Endothelial cell (in vitro differentiated cells): Measurements from ENCODE around the gene RHBDL3. TPM values are rescaled to one million over a fixed set of nuclear protein-coding genes. Genes with fewer than 3 reads are reported as not detected.
A peak's percentile ranks its signal among the peaks of the same experiment; 100 is the strongest.

Experiments used
- DNase-seq: peaks from one replicate; pipeline ENCODE4 v3.0.0; 2021; ENCODE audit warnings: low spot score
- H3K27ac Mint-ChIP-seq: one replicate; pipeline ENCODE4 v1.8.0; 2021; ENCODE audit warnings: mixed read lengths, inconsistent platforms; ENCODE audit not compliant: unreplicated experiment
- H3K27me3 Mint-ChIP-seq: one replicate; pipeline ENCODE4 v1.8.0; 2021; ENCODE audit warnings: mild to moderate bottlenecking, moderate library complexity, mixed read lengths, inconsistent platforms; ENCODE audit not compliant: unreplicated experiment
- H3K36me3 Mint-ChIP-seq: one replicate; pipeline ENCODE4 v1.8.0; 2021; ENCODE audit warnings: mild to moderate bottlenecking, low read depth, mixed read lengths, inconsistent platforms; ENCODE audit not compliant: unreplicated experiment
- H3K4me1 Mint-ChIP-seq: one replicate; pipeline ENCODE4 v1.8.0; 2021; ENCODE audit warnings: mild to moderate bottlenecking, mixed read lengths, inconsistent platforms; ENCODE audit not compliant: unreplicated experiment
- H3K4me3 Mint-ChIP-seq: one replicate; pipeline ENCODE4 v1.8.0; 2021; ENCODE audit warnings: mild to moderate bottlenecking, mixed read lengths, inconsistent platforms; ENCODE audit not compliant: unreplicated experiment
- H3K9me3 Mint-ChIP-seq: one replicate; pipeline ENCODE4 v1.8.0; 2021; ENCODE audit warnings: mixed read lengths, inconsistent platforms; ENCODE audit not compliant: unreplicated experiment
- microRNA-seq: library from miRNA; unstranded; fragments of <30 nt; microRNA quantifications from one replicate; pipeline ENCODE4, GENCODE V29; 2020; ENCODE audit not compliant: unreplicated experiment
- total RNA-seq: library from RNA; stranded (reverse); fragmentation: NEBNext Ultra II Directional; extraction: Animal tissue kit (Norgen Biotek cat#: 25700); gene quantifications from one replicate; pipeline ENCODE4 v1.2.1, GENCODE V29; 2021; ENCODE audit not compliant: unreplicated experiment
- TF ChIP-seq, protein P1 (sequence below): fragments of 200-600 bp; sonication (generic); IDR thresholded peaks from one replicate; pipeline ENCODE4 v1.5.0; 2021; ENCODE audit warnings: antibody characterized with exemption; ENCODE audit not compliant: unreplicated experiment

Gene RHBDL3
- total RNA-seq, 1 donor from 2014 or later = 1.7 TPM

DNA sequence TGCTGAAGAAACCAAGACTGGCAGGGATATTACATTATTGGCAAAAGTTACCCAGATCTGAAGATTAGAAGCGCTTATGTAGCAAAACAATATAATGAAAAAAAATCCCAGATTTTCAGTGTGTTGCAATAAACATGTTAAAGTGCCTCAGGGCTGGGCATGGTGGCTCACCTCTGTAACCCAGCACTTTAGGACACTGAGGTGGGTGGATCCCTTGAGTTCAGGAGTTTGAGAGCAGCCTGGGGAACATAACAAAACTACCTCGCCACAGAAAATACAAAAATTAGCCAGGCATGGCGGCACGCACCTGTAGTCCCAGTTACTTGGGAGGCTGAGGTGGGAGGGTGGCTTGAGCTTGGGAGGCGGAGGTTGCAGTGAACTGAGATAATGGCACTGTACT is 91.1 kb downstream of the RHBDL3 start:
- no peak for DNase-seq
- TF ChIP-seq, protein P1, sequence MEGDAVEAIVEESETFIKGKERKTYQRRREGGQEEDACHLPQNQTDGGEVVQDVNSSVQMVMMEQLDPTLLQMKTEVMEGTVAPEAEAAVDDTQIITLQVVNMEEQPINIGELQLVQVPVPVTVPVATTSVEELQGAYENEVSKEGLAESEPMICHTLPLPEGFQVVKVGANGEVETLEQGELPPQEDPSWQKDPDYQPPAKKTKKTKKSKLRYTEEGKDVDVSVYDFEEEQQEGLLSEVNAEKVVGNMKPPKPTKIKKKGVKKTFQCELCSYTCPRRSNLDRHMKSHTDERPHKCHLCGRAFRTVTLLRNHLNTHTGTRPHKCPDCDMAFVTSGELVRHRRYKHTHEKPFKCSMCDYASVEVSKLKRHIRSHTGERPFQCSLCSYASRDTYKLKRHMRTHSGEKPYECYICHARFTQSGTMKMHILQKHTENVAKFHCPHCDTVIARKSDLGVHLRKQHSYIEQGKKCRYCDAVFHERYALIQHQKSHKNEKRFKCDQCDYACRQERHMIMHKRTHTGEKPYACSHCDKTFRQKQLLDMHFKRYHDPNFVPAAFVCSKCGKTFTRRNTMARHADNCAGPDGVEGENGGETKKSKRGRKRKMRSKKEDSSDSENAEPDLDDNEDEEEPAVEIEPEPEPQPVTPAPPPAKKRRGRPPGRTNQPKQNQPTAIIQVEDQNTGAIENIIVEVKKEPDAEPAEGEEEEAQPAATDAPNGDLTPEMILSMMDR = no peak
- Mint-ChIP-seq H3K4me1 (peaks cover 20% of the 10 kb centered on the region), H3K36me3 (peaks cover 13% of the 10 kb centered on the region), H3K9me3 (no peaks in the 10 kb centered on the region), H3K4me3 (no peak overlapping the region), H3K27me3 (peaks cover 3% of the 10 kb centered on the region), H3K27ac (no peak overlapping the region)

DNA sequence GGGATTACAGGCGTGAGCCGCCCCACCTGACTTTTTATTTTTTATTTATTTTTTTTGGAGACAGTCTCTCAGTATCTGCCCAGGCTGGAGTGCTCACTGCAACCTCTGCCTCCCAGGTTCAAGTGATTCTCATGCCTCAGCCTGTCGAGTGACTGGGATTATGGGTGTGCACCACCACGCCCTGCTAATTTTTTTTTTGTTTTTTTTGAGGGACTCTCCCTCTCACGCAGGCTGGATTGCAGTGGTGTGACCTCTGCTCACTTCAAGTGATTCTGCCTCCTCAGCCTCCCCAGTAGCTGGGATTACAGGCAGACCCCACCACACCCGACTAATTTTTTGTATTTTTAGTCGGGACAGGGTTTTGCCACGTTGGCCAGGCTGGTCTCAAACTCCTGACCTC is 92.0 kb downstream of the RHBDL3 start:
- peaks cover 16% of the 10 kb centered on the region for H3K4me1 Mint-ChIP-seq
- no peak for DNase-seq
- no peak overlapping the region for H3K27ac Mint-ChIP-seq
- H3K4me3 Mint-ChIP-seq = no peak overlapping the region
- H3K36me3 Mint-ChIP-seq = peaks cover 16% of the 10 kb centered on the region
- TF ChIP-seq, protein P1 = no peak
- no peaks in the 10 kb centered on the region for H3K9me3 Mint-ChIP-seq
- peaks cover 5% of the 10 kb centered on the region for H3K27me3 Mint-ChIP-seq

DNA sequence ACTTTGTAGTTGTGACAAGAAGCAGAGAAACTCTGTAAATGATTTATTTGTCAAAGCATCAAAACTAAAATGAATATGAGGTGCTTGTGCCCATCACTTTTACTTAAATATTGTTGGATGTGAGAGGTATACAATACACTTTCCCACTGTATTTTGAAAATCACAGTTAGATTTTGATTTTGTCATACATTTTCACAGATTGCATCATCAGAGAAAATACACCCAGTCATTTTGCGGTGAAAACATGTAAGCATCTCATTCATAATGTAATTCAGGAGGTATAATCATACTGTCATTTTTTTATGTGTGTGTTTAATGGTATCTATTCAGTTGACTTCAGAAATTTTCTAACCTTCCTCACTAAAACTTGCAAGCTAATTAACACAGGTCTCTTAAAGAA is 95.6 kb downstream of the RHBDL3 start:
- H3K27ac Mint-ChIP-seq = no peak overlapping the region
- H3K4me3 Mint-ChIP-seq = no peak overlapping the region
- H3K27me3 Mint-ChIP-seq = peaks cover 3% of the 10 kb centered on the region
- no peaks in the 10 kb centered on the region for H3K9me3 Mint-ChIP-seq
- DNase-seq = no peak
- no peaks in the 10 kb centered on the region for H3K4me1 Mint-ChIP-seq
- H3K36me3 Mint-ChIP-seq = peaks cover 19% of the 10 kb centered on the region
- TF ChIP-seq, protein P1 = no peak

DNA sequence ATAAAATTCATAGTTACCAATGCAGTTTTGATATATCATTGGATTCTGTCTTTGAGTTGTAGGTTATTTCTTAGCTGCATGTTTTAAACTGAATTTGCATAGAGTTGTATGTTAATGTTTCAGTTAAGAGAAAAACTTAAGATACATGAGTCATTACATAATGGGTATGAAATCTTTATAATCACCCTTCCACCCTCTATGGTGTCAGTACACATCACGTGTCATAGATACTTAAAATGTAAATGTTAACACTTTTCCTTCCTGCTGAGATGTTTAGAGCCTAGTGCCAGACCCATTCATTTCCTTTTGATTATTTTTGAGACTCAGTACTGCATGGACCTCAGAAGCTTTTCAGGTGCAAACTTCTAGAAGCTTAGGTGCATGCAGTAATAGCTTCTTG is 104.8 kb downstream of the RHBDL3 start:
- TF ChIP-seq, protein P1 = no peak
- peaks cover 3% of the 10 kb centered on the region for H3K27me3 Mint-ChIP-seq
- peaks cover 33% of the 10 kb centered on the region for H3K36me3 Mint-ChIP-seq
- H3K9me3 Mint-ChIP-seq = no peaks in the 10 kb centered on the region
- no peaks in the 10 kb centered on the region for H3K4me1 Mint-ChIP-seq
- H3K27ac Mint-ChIP-seq = no peak overlapping the region
- no peak for DNase-seq
- H3K4me3 Mint-ChIP-seq = peak overlapping the region; percentile 54

Small RNA genes lying within 50 kb of the gene (microRNA-seq; reads per million reads assigned to microRNA genes)
- gene MIR632 = 1.3 reads per million, percentile 18 among the genes with 10 or more reads in this experiment

Other genes starting within 250 kb of the RHBDL3 start
- 21.4 TPM for gene RHOT1, start 123.3 kb upstream of the RHBDL3 start, total RNA-seq
- 19.0 TPM for gene C17orf75, start 76.3 kb downstream of the RHBDL3 start, total RNA-seq
- 211 TPM for gene ZNF207, start 84.3 kb downstream of the RHBDL3 start, total RNA-seq
- 110 TPM for gene PSMD11, start 178.7 kb downstream of the RHBDL3 start, total RNA-seq
- gene CDK5R1, start 221.2 kb downstream of the RHBDL3 start, total RNA-seq = 2.2 TPM